ENCODE measurements around the gene ALK. TPM values are rescaled to one million over a fixed set of nuclear protein-coding genes. Genes with fewer than 3 reads are reported as not detected.

The ALK gene
- total and polyA plus RNA-seq, 2 experiments from 2014 or later: 0.35 TPM; not detected in 1

- DNase-seq (ENCODE audit: low spot score) (no peak), ATAC-seq (no peak)
- no peaks in the 10 kb centered on the region for H3K4me1 Mint-ChIP-seq
- peaks cover 4% of the 10 kb centered on the region for H3K27me3 Mint-ChIP-seq (ENCODE audit: insufficient read depth, low read depth, poor library complexity)
- Histone ChIP-seq H3K79me2 (replicated peaks; ENCODE audit: insufficient read depth) (no peaks in the 10 kb centered on the region), H3K27me3 (ENCODE audit: insufficient read depth) (no peaks in the 10 kb centered on the region), H3K4me1 (ENCODE audit: insufficient read depth) (no peaks in the 10 kb centered on the region), H4K20me1 (replicated peaks; ENCODE audit: insufficient read depth) (no peaks in the 10 kb centered on the region), H3K9me2 (ENCODE audit: insufficient read depth) (peaks cover 15% of the 10 kb centered on the region; the same call in 1 of the 2 replicates), H3K4me3 (no peak overlapping the region), H3K4me2 (no peak overlapping the region), H3K27ac (ENCODE audit: low read depth) (no peak overlapping the region), H3F3A (replicated peaks; ENCODE audit: low read depth) (no peaks in the 10 kb centered on the region), H2AFZ (no peak overlapping the region), H3K36me3 (ENCODE audit: insufficient read depth) (no peaks in the 10 kb centered on the region)
- no peak overlapping the region for H3K27ac Mint-ChIP-seq
- no peak overlapping the region for H3K4me3 Mint-ChIP-seq
- H3K9me3 Mint-ChIP-seq: peaks cover 3% of the 10 kb centered on the region; the same call in 2 of the 3 replicates
- H3K36me3 Mint-ChIP-seq (ENCODE audit: low read depth): no peaks in the 10 kb centered on the region
- no peak for TF ChIP-seq EZH2phosphoT487 (IDR thresholded peaks at IDR 0.05; ENCODE audit: unreplicated experiment)
- TF ChIP-seq JUNB (IDR thresholded peaks at IDR 0.05; ENCODE audit: unreplicated experiment): no peak
- TF ChIP-seq NANOG (IDR thresholded peaks at IDR 0.05; ENCODE audit: borderline replicate concordance): no peak
- no peak for TF ChIP-seq ETS1 (IDR thresholded peaks at IDR 0.05)
- no peak for TF ChIP-seq ZNF331 (CRISPR knock-in tag; IDR thresholded peaks at IDR 0.05; ENCODE audit: low read depth)
- no peak for TF ChIP-seq ZNF114 (CRISPR knock-in tag; IDR thresholded peaks at IDR 0.05)
- no peak for TF ChIP-seq CREB1 (CRISPR knock-in tag; IDR thresholded peaks at IDR 0.05; ENCODE audit: low read depth)
- TF ChIP-seq, protein P1, sequence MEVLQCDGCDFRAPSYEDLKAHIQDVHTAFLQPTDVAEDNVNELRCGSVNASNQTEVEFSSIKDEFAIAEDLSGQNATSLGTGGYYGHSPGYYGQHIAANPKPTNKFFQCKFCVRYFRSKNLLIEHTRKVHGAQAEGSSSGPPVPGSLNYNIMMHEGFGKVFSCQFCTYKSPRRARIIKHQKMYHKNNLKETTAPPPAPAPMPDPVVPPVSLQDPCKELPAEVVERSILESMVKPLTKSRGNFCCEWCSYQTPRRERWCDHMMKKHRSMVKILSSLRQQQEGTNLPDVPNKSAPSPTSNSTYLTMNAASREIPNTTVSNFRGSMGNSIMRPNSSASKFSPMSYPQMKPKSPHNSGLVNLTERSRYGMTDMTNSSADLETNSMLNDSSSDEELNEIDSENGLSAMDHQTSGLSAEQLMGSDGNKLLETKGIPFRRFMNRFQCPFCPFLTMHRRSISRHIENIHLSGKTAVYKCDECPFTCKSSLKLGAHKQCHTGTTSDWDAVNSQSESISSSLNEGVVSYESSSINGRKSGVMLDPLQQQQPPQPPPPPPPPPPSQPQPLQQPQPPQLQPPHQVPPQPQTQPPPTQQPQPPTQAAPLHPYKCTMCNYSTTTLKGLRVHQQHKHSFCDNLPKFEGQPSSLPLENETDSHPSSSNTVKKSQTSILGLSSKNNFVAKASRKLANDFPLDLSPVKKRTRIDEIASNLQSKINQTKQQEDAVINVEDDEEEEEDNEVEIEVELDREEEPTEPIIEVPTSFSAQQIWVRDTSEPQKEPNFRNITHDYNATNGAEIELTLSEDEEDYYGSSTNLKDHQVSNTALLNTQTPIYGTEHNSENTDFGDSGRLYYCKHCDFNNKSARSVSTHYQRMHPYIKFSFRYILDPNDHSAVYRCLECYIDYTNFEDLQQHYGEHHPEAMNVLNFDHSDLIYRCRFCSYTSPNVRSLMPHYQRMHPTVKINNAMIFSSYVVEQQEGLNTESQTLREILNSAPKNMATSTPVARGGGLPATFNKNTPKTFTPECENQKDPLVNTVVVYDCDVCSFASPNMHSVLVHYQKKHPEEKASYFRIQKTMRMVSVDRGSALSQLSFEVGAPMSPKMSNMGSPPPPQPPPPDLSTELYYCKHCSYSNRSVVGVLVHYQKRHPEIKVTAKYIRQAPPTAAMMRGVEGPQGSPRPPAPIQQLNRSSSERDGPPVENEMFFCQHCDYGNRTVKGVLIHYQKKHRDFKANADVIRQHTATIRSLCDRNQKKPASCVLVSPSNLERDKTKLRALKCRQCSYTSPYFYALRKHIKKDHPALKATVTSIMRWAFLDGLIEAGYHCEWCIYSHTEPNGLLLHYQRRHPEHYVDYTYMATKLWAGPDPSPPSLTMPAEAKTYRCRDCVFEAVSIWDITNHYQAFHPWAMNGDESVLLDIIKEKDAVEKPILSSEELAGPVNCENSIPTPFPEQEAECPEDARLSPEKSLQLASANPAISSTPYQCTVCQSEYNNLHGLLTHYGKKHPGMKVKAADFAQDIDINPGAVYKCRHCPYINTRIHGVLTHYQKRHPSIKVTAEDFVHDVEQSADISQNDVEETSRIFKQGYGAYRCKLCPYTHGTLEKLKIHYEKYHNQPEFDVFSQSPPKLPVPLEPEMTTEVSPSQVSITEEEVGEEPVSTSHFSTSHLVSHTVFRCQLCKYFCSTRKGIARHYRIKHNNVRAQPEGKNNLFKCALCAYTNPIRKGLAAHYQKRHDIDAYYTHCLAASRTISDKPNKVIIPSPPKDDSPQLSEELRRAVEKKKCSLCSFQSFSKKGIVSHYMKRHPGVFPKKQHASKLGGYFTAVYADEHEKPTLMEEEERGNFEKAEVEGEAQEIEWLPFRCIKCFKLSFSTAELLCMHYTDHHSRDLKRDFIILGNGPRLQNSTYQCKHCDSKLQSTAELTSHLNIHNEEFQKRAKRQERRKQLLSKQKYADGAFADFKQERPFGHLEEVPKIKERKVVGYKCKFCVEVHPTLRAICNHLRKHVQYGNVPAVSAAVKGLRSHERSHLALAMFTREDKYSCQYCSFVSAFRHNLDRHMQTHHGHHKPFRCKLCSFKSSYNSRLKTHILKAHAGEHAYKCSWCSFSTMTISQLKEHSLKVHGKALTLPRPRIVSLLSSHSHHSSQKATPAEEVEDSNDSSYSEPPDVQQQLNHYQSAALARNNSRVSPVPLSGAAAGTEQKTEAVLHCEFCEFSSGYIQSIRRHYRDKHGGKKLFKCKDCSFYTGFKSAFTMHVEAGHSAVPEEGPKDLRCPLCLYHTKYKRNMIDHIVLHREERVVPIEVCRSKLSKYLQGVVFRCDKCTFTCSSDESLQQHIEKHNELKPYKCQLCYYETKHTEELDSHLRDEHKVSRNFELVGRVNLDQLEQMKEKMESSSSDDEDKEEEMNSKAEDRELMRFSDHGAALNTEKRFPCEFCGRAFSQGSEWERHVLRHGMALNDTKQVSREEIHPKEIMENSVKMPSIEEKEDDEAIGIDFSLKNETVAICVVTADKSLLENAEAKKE (CRISPR knock-in tag; IDR thresholded peaks at IDR 0.05): no peak
- no peak for TF ChIP-seq REST (IDR thresholded peaks at IDR 0.05; ENCODE audit: unreplicated experiment)
- TF ChIP-seq STAT1 (IDR thresholded peaks at IDR 0.05; ENCODE audit: unreplicated experiment): no peak
- TF ChIP-seq EZH2 (IDR thresholded peaks at IDR 0.05; ENCODE audit: low read depth, unreplicated experiment): no peak
- TF ChIP-seq CTCF (conservative IDR thresholded peaks at IDR 0.05; ENCODE audit: low read depth in 2 of 2): no peak
- TF ChIP-seq POLR2AphosphoS5 (IDR thresholded peaks at IDR 0.05; ENCODE audit: low read depth): no peak
Measured at GRCh38 chr2:29687121-29687520, 234.3 kb downstream of the ALK start.
